GM21717 (cell line): ENCODE measurements around the gene RHOT1.
"Not testable (repeated sequence)": the region's sequence is repeated elsewhere in the genome, so short reads cannot be mapped to it uniquely, and the experiment has no call there.

ENCODE experiments used
- ATAC-seq: cut with Tn5 transposase; IDR thresholded peaks from one replicate; pipeline ENCODE4 v1.9.1; 2021; ENCODE audit warnings: mild to moderate bottlenecking, moderate library complexity; ENCODE audit not compliant: unreplicated experiment

RHOT1 gene

GRCh38 chr17:32158870-32159585 is 16.7 kb downstream of the RHOT1 start:
- no peak for ATAC-seq

GRCh38 chr17:32159586-32160438 is 17.5 kb downstream of the RHOT1 start:
- no peak for ATAC-seq

- ATAC-seq, result no peak
These were observed 18.2 kb downstream of the RHOT1 start for GRCh38 chr17:32160526-32160925.

GRCh38 chr17:32161029-32161428 is 18.7 kb downstream of the RHOT1 start:
- ATAC-seq, result no peak

- no peak for ATAC-seq
These were observed 19.4 kb downstream of the RHOT1 start for GRCh38 chr17:32161506-32162365.

GRCh38 chr17:32174889-32175288 is 32.6 kb downstream of the RHOT1 start:
- no peak for ATAC-seq

- not testable (repeated sequence) for ATAC-seq
These were observed 36.4 kb downstream of the RHOT1 start for GRCh38 chr17:32178679-32179078.

GRCh38 chr17:32179103-32179502 is 36.8 kb downstream of the RHOT1 start:
- ATAC-seq, result not testable (repeated sequence)

GRCh38 chr17:32179526-32179925 is 37.2 kb downstream of the RHOT1 start:
- not testable (repeated sequence) for ATAC-seq

- ATAC-seq, result not testable (repeated sequence)
These were observed 38.0 kb downstream of the RHOT1 start for GRCh38 chr17:32180262-32180661.

GRCh38 chr17:32185875-32186274 is 43.6 kb downstream of the RHOT1 start:
- no peak for ATAC-seq

- ATAC-seq, result no peak
These were observed 45.0 kb downstream of the RHOT1 start for GRCh38 chr17:32187271-32187670.

GRCh38 chr17:32189343-32189742 is 47.0 kb downstream of the RHOT1 start:
- ATAC-seq, result no peak

GRCh38 chr17:32191306-32191705 is 49.0 kb downstream of the RHOT1 start:
- no peak for ATAC-seq

- no peak for ATAC-seq
These were observed 50.1 kb downstream of the RHOT1 start for GRCh38 chr17:32192379-32192778.

- ATAC-seq, result no peak
These were observed 55.7 kb downstream of the RHOT1 start for GRCh38 chr17:32197987-32198386.

GRCh38 chr17:32206861-32207260 is 64.6 kb downstream of the RHOT1 start:
- ATAC-seq, result no peak

- ATAC-seq, result no peak
These were observed 66.1 kb downstream of the RHOT1 start for GRCh38 chr17:32208436-32208835.

- ATAC-seq, result no peak
These were observed 67.3 kb downstream of the RHOT1 start for GRCh38 chr17:32209608-32210007.

- ATAC-seq, result no peak
These were observed 69.4 kb downstream of the RHOT1 start for GRCh38 chr17:32211671-32212070.

GRCh38 chr17:32215696-32216095 is 73.4 kb downstream of the RHOT1 start:
- ATAC-seq, result no peak
